Heart left ventricle (tissue), 13 donors: ENCODE results near the gene GALNT2.

Experiments
- POLR2A ChIP-seq, 2 donors: fragments of 450-650 bp; IDR thresholded peaks; one replicate each; pipeline ENCODE4 v1.6.1; 2017; ENCODE audit warnings: antibody characterized with exemption in 2 of 2, mild to moderate bottlenecking in 2 of 2, moderate library complexity in 2 of 2
- TF ChIP-seq, protein P1 (sequence below), 12 donors: fragments of 200-600 bp; sonication (generic) in 4 of 12; IDR thresholded peaks; one replicate each; pipeline versions ENCODE4 v1.5.0 to v1.8.0; 2018 to 2022; ENCODE audit warnings: antibody characterized with exemption in 12 of 12, mild to moderate bottlenecking in 5 of 12
- donor health status: ischemic (EF 13 %, LVEDD 7.1; RV severe dilation, severe dysfunction).
- donor health status: DM: no; HTN: yes; CAD: no.
- donor health status: DM: no; HTN: no; CAD: no.
- donor health status: ischemic (EF 25% LVEDD 6.9; RV normal size, moderate dysfunction).
- donor health status: ischemic (EF 25% LVEDD 5.7; RV mildly dilated, moderate dysfunction).
- donor health status: ischemic (EF 35%, LVEDD 5.7; RV mildly dilated, moderate dysfunction).
- donor health status: nonischemic (EF 11% LVEDD 7.7; RV severe dilation, severe dysfunction).
- donor health status: DM: yes; HTN: yes; CAD: no.
- donor health status: PGD.
- donor health status: ischemic (EF 29% LVEDD 5.4; RV normal size, mild dysfunction).
- donor health status: nonischemic (EF 23%, LVEDD 6.1; RV moderate dilation, normal function).

- TF ChIP-seq, protein P1, sequence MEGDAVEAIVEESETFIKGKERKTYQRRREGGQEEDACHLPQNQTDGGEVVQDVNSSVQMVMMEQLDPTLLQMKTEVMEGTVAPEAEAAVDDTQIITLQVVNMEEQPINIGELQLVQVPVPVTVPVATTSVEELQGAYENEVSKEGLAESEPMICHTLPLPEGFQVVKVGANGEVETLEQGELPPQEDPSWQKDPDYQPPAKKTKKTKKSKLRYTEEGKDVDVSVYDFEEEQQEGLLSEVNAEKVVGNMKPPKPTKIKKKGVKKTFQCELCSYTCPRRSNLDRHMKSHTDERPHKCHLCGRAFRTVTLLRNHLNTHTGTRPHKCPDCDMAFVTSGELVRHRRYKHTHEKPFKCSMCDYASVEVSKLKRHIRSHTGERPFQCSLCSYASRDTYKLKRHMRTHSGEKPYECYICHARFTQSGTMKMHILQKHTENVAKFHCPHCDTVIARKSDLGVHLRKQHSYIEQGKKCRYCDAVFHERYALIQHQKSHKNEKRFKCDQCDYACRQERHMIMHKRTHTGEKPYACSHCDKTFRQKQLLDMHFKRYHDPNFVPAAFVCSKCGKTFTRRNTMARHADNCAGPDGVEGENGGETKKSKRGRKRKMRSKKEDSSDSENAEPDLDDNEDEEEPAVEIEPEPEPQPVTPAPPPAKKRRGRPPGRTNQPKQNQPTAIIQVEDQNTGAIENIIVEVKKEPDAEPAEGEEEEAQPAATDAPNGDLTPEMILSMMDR (IDR thresholded peaks at IDR 0.05), result no peak
- no peak for TF ChIP-seq POLR2A (IDR thresholded peaks at IDR 0.05)
Measured at GRCh38 chr1:230322421-230322756, 255.4 kb downstream of the GALNT2 start.
